ENCODE results near the gene PPM1L. TPM values are rescaled to one million over a fixed set of nuclear protein-coding genes. Genes with fewer than 3 reads are reported as not detected.
A peak's percentile ranks its signal among the peaks of the same experiment; 100 is the strongest.

Gene PPM1L
- total RNA-seq, 1 donor from 2014 or later, result 1.0 TPM

- no peak for DNase-seq
Measured at GRCh38 chr3:160857476-160858119, 101.6 kb downstream of the PPM1L start.

GRCh38 chr3:160860346-160860745, 104.3 kb downstream of the PPM1L start:
- no peak for DNase-seq

GRCh38 chr3:160869825-160870224, 113.8 kb downstream of the PPM1L start:
- DNase-seq, result no peak

- DNase-seq, result no peak
Measured at GRCh38 chr3:160870327-160870726, 114.3 kb downstream of the PPM1L start.

GRCh38 chr3:160874736-160875135, 118.7 kb downstream of the PPM1L start:
- no peak for DNase-seq

GRCh38 chr3:160876643-160877042, 120.6 kb downstream of the PPM1L start:
- DNase-seq, result no peak

GRCh38 chr3:160879859-160880258, 123.8 kb downstream of the PPM1L start:
- no peak for DNase-seq

GRCh38 chr3:160883373-160883772, 127.3 kb downstream of the PPM1L start:
- no peak for DNase-seq

GRCh38 chr3:160885791-160886286, 129.8 kb downstream of the PPM1L start:
- DNase-seq, result peak; percentile 21

GRCh38 chr3:160886421-160886820, 130.4 kb downstream of the PPM1L start:
- no peak for DNase-seq

GRCh38 chr3:160893207-160893606, 137.2 kb downstream of the PPM1L start:
- DNase-seq, result no peak

- DNase-seq, result no peak
Measured at GRCh38 chr3:160904691-160905090, 148.7 kb downstream of the PPM1L start.

GRCh38 chr3:160906646-160907045, 150.6 kb downstream of the PPM1L start:
- DNase-seq, result no peak

- no peak for DNase-seq
Measured at GRCh38 chr3:160909917-160910316, 153.9 kb downstream of the PPM1L start.

GRCh38 chr3:160911411-160911810, 155.4 kb downstream of the PPM1L start:
- DNase-seq, result no peak

GRCh38 chr3:160916472-160916871, 160.4 kb downstream of the PPM1L start:
- DNase-seq, result no peak

- DNase-seq, result no peak
Measured at GRCh38 chr3:160919942-160920341, 163.9 kb downstream of the PPM1L start.

- DNase-seq, result peak; percentile 72
Measured at GRCh38 chr3:160921020-160921635, 165.1 kb downstream of the PPM1L start.

GRCh38 chr3:160924776-160925175, 168.7 kb downstream of the PPM1L start:
- DNase-seq, result no peak

GRCh38 chr3:160927620-160928019, 171.6 kb downstream of the PPM1L start:
- no peak for DNase-seq

- DNase-seq, result no peak
Measured at GRCh38 chr3:160928183-160928726, 172.2 kb downstream of the PPM1L start.

GRCh38 chr3:160929595-160929994, 173.6 kb downstream of the PPM1L start:
- DNase-seq, result peak; percentile 12

GRCh38 chr3:160931474-160931873, 175.4 kb downstream of the PPM1L start:
- DNase-seq, result no peak

- DNase-seq, result no peak
Measured at GRCh38 chr3:160935413-160936095, 179.5 kb downstream of the PPM1L start.
